HG03558 (cell line): ENCODE data around the gene HIF3A.
"Not testable (repeated sequence)": the region's sequence is repeated elsewhere in the genome, so short reads cannot be mapped to it uniquely, and the experiment has no call there.

Experiments
- ATAC-seq: cut with Tn5 transposase; IDR thresholded peaks from one replicate; pipeline ENCODE4 v1.9.1; 2021; ENCODE audit warnings: moderate number of reproducible peaks; ENCODE audit not compliant: unreplicated experiment; ENCODE audit errors: extremely low read depth

Gene HIF3A

GRCh38 chr19:46289724-46290619, 6.9 kb upstream of the HIF3A start:
- no peak for ATAC-seq

DNA sequence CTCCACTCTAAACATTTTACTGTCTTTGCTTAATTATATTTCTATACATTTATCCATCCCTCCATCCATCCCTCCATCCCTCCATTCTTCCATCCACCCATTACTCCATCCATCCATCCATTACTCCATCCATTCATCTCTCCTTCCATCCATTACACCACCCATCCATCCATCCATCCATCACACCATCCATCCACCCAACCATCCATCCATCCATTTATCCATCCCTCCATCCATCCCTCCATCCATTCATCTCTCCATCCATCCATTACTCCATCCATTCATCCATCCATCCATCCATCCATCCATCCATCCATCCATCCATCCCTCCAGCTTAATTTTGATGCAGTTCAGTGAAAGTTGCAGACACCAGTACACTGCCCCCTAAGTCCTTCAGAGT, 5.0 kb upstream of the HIF3A start:
- no peak for ATAC-seq

DNA sequence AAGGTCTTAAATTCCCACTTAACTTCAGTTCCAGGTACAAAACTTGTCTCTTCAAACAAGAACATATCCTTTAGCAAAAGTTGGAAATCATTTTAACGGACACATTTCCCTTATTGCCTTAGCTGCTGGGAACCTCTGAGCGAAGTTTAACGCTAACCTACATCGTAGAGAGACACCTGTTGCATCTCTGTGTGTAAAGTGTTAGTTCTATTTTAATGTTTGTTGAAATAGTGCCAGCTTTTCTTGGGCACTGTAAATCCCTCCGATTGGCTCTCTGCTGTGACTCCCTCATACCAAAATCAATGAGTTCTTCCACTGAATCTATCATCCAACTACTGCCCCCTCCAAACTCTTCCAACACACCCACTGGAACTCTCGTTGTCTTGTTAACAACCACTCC, 2.3 kb upstream of the HIF3A start:
- no peak for ATAC-seq

GRCh38 chr19:46295401-46296201, 1.2 kb upstream of the HIF3A start:
- no peak for ATAC-seq

GRCh38 chr19:46296202-46296480, 701 bp upstream of the HIF3A start:
- ATAC-seq: no peak

GRCh38 chr19:46297700-46298478, 1.0 kb downstream of the HIF3A start:
- ATAC-seq: no peak

DNA sequence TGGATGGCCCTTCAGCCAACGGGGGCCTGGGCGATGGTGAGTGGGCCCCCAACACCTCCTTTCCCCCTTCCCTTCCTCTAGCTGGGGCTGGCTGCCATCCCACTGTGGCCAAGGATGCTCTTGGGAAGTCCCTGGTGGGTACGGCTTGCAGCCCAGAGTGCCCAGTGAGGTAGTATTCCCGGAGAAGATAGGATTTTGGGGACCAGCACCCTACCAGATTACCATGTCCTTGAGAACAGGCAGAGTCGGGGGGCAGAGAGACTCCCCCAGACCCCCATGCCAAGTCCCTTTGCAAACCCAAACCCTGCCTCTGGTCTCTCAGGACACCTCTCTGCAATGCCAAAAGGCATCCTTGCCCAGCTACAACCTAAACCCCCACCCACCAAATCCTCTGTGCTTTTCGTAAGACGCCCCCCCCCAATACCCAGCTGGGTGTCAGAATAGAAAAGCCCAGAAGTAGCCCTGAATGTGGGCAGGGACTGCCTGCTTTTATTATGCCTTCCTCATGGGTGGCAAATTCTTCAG, 1.7 kb downstream of the HIF3A start:
- ATAC-seq: no peak

DNA sequence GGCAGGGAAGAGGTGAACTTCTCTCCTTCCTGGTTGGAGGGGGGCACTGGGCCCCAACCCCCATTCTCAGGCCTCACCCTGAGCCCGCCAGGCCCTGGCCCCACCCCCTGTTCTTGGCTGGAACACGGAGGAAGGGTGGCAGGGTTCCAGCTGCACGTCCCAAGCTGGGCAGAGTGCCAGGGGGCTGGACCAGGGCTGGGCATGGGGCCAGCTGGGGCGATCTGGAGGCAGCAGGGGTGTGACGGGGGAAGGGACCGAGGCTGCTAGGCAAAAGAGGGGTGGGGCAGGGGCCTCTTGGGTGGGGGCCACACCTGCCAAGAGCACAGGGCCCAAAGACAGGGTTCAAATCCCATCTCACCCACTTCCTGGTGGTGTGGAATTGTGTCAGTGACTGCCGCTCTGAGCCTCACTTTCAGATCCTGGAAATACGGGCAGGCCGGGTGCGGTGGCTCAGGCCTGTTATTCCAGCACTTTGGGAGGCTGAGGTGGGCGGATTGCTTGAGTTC, 2.2 kb downstream of the HIF3A start:
- ATAC-seq: no peak

- ATAC-seq: no peak
Observed at GRCh38 chr19:46299695-46300094, 2.9 kb downstream of the HIF3A start.

DNA sequence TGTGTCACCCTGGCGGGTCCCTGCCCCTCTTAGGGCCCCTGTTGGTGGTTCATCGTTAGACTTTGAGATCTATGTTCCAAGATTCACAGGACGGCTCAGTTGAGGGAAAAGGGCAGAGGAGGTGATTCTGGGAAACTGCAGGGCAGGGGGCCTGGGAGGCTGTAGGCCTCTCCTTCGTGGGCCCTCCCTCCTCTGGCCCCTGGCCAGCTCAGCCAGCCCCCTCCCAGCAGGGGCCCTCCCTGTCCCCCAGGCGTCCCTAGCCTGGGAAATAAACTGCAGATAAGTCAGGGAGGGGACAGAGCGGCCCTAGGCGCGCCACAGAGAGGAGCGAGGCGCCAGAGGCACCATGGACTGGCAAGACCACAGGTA, 6.5 kb downstream of the HIF3A start:
- ATAC-seq: no peak

GRCh38 chr19:46303691-46304397, 7.0 kb downstream of the HIF3A start:
- no peak for ATAC-seq

- no peak for ATAC-seq
Observed at GRCh38 chr19:46306501-46306900, 9.7 kb downstream of the HIF3A start.

DNA sequence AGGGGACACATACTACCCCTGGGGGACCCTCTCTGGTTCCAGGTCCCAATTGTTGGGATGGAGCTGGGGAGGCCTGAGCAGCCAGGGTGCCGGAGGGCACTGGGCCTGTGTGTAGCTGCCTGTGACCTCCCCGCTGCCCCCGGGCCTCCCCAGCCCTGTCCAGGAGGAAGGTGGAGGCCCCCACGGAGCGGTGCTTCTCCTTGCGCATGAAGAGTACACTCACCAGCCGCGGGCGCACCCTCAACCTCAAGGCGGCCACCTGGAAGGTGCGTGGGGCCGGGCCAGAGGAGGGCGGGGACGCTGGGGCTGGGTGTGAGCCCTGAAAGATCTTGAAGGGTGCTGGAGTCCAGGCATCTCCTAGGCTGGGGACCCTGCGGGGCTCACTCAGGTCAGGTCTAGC, 11.7 kb downstream of the HIF3A start:
- no peak for ATAC-seq

DNA sequence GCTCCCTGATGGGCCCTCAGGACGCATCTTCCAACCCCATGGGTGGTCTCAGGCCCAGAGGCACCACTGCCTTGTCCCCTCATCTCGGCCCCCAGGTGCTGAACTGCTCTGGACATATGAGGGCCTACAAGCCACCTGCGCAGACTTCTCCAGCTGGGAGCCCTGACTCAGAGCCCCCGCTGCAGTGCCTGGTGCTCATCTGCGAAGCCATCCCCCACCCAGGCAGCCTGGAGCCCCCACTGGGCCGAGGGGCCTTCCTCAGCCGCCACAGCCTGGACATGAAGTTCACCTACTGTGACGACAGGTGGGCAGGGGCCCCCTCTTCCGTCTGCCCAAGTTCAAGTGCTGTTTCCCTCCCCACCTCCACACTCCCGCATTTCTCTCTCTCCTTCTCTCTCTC, 12.2 kb downstream of the HIF3A start:
- no peak for ATAC-seq

- ATAC-seq: no peak
Observed at GRCh38 chr19:46311444-46311843, 14.6 kb downstream of the HIF3A start.

- not testable (repeated sequence) for ATAC-seq
Observed at GRCh38 chr19:46313540-46314469, 17.0 kb downstream of the HIF3A start.

GRCh38 chr19:46317339-46317738, 20.5 kb downstream of the HIF3A start:
- ATAC-seq: no peak

GRCh38 chr19:46319613-46320012, 22.8 kb downstream of the HIF3A start:
- ATAC-seq: no peak

DNA sequence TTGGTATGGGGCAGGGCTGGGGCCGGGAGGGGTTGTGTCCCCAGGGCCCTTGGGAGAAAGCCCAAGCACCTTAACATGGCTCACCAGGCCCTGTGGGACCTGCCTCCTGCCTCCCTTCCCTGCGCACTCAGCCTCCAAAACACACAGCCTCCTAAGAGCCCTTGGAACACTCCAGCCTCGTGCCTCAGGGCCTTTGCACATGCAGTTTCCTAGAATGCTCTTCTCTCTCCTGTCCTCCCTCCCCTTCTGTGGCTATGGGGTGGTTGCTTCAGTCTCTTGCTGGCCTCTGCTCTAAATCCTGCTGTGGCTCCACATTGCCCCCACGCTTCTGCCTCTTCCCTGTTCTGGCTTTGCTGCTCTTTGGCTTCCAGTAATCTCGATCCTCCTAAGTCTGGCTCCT, 23.7 kb downstream of the HIF3A start:
- ATAC-seq: no peak
